Calu3 (cell line): ENCODE data around the gene HBA1. TPM values are rescaled to one million over a fixed set of nuclear protein-coding genes. Genes with fewer than 3 reads are reported as not detected.
"Not testable (repeated sequence)": the region's sequence is repeated elsewhere in the genome, so short reads cannot be mapped to it uniquely, and the experiment has no call there.

Experiments used
- BruUV-seq: library from RNA; stranded (reverse); fragments of 400-500 nt; replicated peaks from 2 replicates; lab custom pipeline; 2021; lab: Mats Ljungman, UMichigan
- CTCF ChIA-PET: fragments of 300-600 bp; sonication (Branson Sonifier 250); formaldehyde crosslinking; loops from one replicate; lab custom pipeline; 2022; ENCODE audit warnings: antibody characterized with exemption; lab: Charles Lee
- DNase-seq: peaks from one replicate; pipeline ENCODE4 v3.0.0; 2022
- H3K27ac Mint-ChIP-seq: one replicate; pipeline ENCODE4 v1.8.0; 2022; ENCODE audit warnings: mixed read lengths; ENCODE audit not compliant: unreplicated experiment
- H3K27me3 Mint-ChIP-seq: one replicate; pipeline ENCODE4 v1.8.0; 2022; ENCODE audit warnings: mixed read lengths; ENCODE audit not compliant: unreplicated experiment
- H3K36me3 Mint-ChIP-seq: one replicate; pipeline ENCODE4 v1.8.0; 2022; ENCODE audit warnings: mild to moderate bottlenecking, moderate library complexity, mixed read lengths; ENCODE audit not compliant: insufficient read depth, unreplicated experiment
- H3K4me1 Mint-ChIP-seq: one replicate; pipeline ENCODE4 v1.8.0; 2022; ENCODE audit warnings: mild to moderate bottlenecking, low read depth, mixed read lengths; ENCODE audit not compliant: unreplicated experiment
- H3K4me3 Mint-ChIP-seq: one replicate; pipeline ENCODE4 v1.8.0; 2022; ENCODE audit warnings: mild to moderate bottlenecking, low read depth, moderate library complexity, mixed read lengths; ENCODE audit not compliant: unreplicated experiment
- H3K9me3 Mint-ChIP-seq: one replicate; pipeline ENCODE4 v1.8.0; 2022; ENCODE audit warnings: low read depth, mixed read lengths; ENCODE audit not compliant: unreplicated experiment
- intact Hi-C: fragments of 100-400 bp; cut with micrococcal nuclease; formaldehyde crosslinking; loops from one replicate; pipeline ENCODE4 v1.10.0; 2022; ENCODE audit not compliant: unreplicated experiment
- total RNA-seq: library from RNA; stranded (reverse); gene quantifications from 2 replicates; pipeline ENCODE4 v1.2.3, GENCODE V29; 2022
- TF ChIP-seq, protein P1 (sequence below): fragments of 200-600 bp; IDR thresholded peaks from one replicate; pipeline ENCODE4 v1.8.0; 2022; ENCODE audit warnings: antibody characterized with exemption; ENCODE audit not compliant: unreplicated experiment

Gene HBA1
- total RNA-seq, 1 experiment from 2014 or later = not detected

DNA sequence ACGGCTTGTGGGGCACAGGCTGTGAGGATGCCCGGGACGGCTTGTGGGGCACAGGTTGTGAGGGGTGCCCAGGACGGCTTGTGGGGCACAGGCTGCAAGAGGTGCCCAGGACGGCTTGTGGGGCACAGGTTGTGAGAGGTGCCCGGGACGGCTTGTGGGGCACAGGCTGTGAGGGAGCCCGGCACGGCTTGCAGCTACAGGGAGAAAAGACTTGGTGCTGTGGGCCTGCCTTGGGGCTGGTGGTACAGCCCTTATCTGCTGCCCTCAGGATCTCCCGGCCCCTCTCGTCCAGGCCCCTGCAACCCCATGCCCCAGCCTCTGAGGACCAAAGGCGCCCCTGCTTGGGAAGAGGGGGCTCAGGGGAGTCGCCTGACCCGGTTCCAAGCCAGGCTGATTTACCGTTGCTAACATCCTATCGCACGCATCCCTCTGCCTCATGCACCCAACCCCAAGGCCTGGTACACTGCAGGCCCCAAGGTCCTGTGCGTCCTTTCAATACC, 15.7 kb upstream of the HBA1 start:
- no peak overlapping the region for H3K4me3 Mint-ChIP-seq
- CTCF ChIA-PET = no interaction called here
- H3K27me3 Mint-ChIP-seq = peaks cover 64% of the 10 kb centered on the region

DNA sequence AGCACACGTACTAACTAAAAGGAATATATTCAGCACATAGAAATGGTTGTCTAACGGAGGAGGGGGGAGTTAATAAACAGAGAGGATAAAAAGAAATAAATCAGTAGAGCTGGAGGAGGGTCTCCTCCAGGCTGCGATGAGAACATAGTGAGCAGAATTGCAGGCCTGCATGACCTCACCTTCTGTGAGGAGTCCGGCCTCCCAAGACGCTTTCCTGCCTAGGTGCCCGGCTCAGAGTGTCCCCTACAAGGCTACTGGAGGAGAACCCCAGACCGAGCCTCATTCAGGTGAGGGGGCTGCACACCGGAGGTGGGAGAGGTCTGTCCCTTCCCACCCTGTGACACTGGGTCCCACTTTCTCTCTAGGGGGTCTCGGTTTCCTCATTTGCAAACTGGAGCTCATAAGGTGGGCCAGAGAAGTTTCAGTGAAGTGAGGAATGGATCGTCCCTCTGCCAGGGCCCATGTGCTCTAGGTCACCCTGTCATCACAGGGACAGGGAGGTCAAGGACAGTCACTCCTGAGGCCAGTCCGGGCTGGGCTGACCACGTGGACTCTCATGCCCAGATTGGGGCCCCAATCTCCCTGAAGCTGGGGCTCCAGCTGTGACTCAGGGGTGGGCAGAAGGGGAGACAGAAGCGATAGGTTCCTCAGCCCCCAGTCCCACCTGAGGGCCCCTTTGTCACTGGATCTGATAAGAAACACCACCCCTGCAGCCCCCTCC, 14.0 kb upstream of the HBA1 start:
- H3K27ac Mint-ChIP-seq = no peak overlapping the region
- no TSS peak for BruUV-seq
- intact Hi-C loops = no loop called here

More for the DNA sequence above, 15.7 kb upstream of the HBA1 start:
- no peaks in the 10 kb centered on the region for H3K36me3 Mint-ChIP-seq
- H3K27ac Mint-ChIP-seq = no peak overlapping the region
- no peak for DNase-seq
- intact Hi-C loops = no loop called here
- no TSS peak for BruUV-seq
- TF ChIP-seq, protein P1, sequence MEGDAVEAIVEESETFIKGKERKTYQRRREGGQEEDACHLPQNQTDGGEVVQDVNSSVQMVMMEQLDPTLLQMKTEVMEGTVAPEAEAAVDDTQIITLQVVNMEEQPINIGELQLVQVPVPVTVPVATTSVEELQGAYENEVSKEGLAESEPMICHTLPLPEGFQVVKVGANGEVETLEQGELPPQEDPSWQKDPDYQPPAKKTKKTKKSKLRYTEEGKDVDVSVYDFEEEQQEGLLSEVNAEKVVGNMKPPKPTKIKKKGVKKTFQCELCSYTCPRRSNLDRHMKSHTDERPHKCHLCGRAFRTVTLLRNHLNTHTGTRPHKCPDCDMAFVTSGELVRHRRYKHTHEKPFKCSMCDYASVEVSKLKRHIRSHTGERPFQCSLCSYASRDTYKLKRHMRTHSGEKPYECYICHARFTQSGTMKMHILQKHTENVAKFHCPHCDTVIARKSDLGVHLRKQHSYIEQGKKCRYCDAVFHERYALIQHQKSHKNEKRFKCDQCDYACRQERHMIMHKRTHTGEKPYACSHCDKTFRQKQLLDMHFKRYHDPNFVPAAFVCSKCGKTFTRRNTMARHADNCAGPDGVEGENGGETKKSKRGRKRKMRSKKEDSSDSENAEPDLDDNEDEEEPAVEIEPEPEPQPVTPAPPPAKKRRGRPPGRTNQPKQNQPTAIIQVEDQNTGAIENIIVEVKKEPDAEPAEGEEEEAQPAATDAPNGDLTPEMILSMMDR = no peak
- H3K4me1 Mint-ChIP-seq = no peaks in the 10 kb centered on the region
- H3K9me3 Mint-ChIP-seq = no peaks in the 10 kb centered on the region

DNA sequence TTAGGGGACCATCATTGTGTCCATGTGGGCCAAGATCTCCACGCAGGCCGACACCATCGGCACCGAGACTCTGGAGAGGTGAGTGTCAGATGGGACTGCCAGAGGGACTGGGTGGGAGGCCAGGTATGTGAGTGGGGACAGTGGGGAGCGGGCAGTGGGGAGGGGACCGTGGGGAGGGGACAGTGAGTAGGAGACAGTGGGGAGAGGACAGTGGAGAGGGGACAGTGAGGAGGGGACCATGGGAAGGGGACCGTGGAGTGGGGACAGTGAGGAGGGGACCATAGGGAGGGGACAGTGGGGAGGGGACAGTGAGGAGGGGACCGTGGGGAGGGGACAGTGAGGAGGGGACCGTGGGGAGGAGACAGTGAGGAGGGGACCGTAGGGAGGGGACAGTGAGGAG, 13.3 kb upstream of the HBA1 start:
- H3K36me3 Mint-ChIP-seq, H3K4me3 Mint-ChIP-seq, CTCF ChIA-PET, intact Hi-C loops, BruUV-seq, DNase-seq, H3K27ac Mint-ChIP-seq, H3K9me3 Mint-ChIP-seq, H3K4me1 Mint-ChIP-seq: not testable (repeated sequence)
- H3K27me3 Mint-ChIP-seq = peaks cover 70% of the 10 kb centered on the region

More for the DNA sequence above, 14.0 kb upstream of the HBA1 start:
- CTCF ChIA-PET = no interaction called here
- H3K27me3 Mint-ChIP-seq = peaks cover 75% of the 10 kb centered on the region
- TF ChIP-seq, protein P1 = no peak
- no peaks in the 10 kb centered on the region for H3K9me3 Mint-ChIP-seq
- H3K4me1 Mint-ChIP-seq = no peaks in the 10 kb centered on the region
- no peak for DNase-seq
- H3K36me3 Mint-ChIP-seq = no peaks in the 10 kb centered on the region
- H3K4me3 Mint-ChIP-seq = no peak overlapping the region

DNA sequence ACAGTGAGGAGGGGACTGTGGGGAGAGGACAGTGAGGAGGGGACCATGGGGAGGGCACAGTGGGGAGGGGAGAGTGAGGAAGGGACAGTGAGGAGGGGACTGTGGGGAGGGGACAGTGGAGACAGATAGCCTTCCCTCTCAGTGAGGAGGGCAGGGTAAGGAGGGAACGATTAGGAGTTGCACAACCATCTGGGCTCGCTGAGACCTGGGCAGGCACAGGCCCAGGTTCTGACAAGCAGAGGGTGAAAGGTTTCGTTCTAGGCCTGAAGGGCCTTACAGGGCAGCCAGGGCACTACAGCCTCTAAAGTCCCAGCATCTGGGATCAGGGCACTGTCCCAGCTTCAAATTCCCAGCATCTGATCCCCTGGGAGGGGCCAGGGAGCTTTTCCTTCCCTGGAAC, 12.8 kb upstream of the HBA1 start:
- peaks cover 70% of the 10 kb centered on the region for H3K27me3 Mint-ChIP-seq
- intact Hi-C loops, CTCF ChIA-PET, H3K4me1 Mint-ChIP-seq, H3K9me3 Mint-ChIP-seq, H3K4me3 Mint-ChIP-seq, H3K27ac Mint-ChIP-seq, BruUV-seq, H3K36me3 Mint-ChIP-seq, DNase-seq: not testable (repeated sequence)

DNA sequence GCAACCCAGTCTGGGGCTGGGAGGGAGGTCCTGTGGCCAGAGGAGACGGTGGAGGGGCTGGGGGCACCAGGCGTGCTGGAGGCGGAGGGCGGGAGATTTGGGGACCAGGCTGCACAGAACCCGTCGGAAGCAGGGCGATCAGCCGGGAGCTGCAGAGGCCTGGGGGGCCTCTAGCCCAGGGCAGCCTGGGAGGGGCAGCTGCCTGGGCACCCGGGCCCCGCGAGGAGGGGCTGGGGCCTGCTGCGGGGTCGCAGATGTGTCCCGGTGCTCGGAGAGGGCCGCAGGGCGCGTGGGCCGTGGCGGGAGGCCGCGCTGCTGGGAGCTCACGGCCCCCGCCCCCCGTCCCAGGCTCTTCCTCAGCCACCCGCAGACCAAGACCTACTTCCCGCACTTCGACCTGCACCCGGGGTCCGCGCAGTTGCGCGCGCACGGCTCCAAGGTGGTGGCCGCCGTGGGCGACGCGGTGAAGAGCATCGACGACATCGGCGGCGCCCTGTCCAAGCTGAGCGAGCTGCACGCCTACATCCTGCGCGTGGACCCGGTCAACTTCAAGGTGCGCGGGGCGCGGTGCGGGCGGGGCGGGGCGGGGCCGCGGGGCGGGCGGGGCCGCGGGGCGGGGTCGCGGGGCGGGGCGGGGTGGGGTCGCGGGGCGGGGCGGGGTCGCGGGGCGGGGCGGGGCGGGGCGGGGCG, 12.2 kb upstream of the HBA1 start:
- DNase-seq, H3K4me3 Mint-ChIP-seq, BruUV-seq, CTCF ChIA-PET, H3K27ac Mint-ChIP-seq, H3K9me3 Mint-ChIP-seq, intact Hi-C loops: not testable (repeated sequence)
- Mint-ChIP-seq H3K36me3 (peaks cover 11% of the 10 kb centered on the region), H3K27me3 (peaks cover 70% of the 10 kb centered on the region), H3K4me1 (peaks cover 11% of the 10 kb centered on the region)
